HG03196 (cell line): ENCODE measurements around the gene MFAP2.
A peak's percentile ranks its signal among the peaks of the same experiment; 100 is the strongest.

Source experiments
- ATAC-seq: cut with Tn5 transposase; IDR thresholded peaks from one replicate; pipeline ENCODE4 v1.9.1; 2021; ENCODE audit not compliant: unreplicated experiment

Gene MFAP2

GRCh38 chr1:16980473-16981268 lies at the start of gene MFAP2:
TSS of gene MFAP2 (minus strand) at chr1:16980620. CDS start at chr1:16978273, 2,347 bp downstream.
- no peak for ATAC-seq

GRCh38 chr1:17030206-17030605 lies 49.8 kb upstream of the MFAP2 start:
- ATAC-seq: no peak

GRCh38 chr1:17028662-17029188 lies 48.3 kb upstream of the MFAP2 start:
- ATAC-seq: no peak

- no peak for ATAC-seq
These were observed 47.5 kb upstream of the MFAP2 start for GRCh38 chr1:17027900-17028299.

- ATAC-seq: no peak
These were observed 47.0 kb upstream of the MFAP2 start for GRCh38 chr1:17027403-17027802.

DNA sequence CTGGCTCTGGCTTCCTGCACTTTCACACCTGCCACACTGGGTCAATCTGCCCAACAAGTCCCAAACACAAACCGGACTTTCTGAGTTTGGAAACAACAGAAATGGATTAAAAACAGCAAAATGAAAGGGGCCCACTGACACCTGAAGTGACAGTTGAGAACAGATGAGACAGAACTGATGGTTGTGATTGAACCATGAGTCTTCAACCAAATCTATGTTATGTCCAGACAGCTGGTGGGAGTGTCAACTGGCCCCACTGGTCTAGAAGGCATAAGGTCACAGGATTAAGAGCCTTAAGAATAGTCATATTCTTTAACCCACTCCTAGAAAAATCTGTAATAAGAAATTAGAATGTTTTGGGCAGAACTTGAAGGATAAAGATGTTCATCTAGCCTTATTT lies 44.3 kb upstream of the MFAP2 start:
- ATAC-seq: no peak

DNA sequence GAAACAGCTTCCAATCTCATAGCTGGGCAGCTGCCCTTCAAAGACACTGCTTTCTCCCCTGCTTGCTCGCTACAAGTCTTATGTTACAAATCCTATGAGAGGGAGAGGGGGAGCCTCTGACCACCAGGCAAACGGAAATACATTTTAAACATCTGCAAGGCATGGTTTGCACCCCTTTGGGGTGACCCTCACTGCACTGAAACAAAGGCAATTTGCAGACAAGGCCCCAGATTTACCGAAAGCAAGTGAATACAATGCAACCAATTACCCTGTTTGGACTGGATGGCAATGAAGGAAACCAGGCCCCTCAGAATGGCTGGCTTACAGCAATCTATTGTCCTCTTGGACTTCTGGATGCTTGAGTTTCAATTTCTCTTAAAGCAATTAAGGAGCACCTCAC lies 43.2 kb upstream of the MFAP2 start:
- no peak for ATAC-seq

GRCh38 chr1:17023102-17023501 lies 42.7 kb upstream of the MFAP2 start:
- ATAC-seq: no peak

GRCh38 chr1:17021896-17022295 lies 41.5 kb upstream of the MFAP2 start:
- ATAC-seq: no peak

- ATAC-seq: no peak
These were observed 40.1 kb upstream of the MFAP2 start for GRCh38 chr1:17020502-17020901.

DNA sequence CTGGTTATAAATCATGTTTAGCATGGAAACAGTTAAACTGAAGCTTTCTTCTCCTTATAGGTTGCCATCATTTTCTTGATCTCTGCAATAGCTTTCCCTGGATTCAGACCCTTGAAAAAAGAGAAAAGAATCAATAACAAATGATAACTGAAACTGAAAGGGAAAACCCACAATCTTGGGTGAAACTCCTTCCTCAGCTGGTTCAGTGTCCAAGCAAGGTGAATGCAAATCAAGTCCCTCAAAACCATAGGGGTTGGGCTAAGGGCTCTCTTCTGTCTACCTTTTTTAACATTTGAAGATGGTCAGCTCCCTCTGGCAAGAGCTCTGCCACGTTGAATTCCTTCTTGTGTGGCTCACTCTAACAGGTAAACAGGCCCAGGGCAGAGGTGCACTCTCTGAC lies 38.4 kb upstream of the MFAP2 start:
- no peak for ATAC-seq

DNA sequence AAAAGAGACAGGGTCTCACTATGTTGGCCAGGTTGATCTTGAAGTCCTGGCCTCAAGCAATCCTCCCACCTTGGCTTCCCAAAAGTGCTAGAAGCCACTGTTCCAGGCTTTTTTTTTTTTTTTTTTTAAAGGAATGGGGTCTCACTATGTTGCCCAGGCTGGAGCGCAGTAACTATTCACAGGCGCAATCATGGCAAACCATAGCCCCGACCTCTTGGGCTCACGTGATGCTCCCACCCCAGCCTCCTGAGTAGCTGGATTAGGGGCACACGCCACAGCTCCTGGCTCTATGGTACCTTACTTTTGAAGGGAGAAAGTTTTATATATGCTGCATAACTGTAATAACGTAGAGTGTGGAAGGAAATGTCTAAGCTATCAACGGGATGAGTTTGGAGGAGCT lies 37.0 kb upstream of the MFAP2 start:
- ATAC-seq: no peak

- no peak for ATAC-seq
These were observed 35.9 kb upstream of the MFAP2 start for GRCh38 chr1:17016317-17016661.

DNA sequence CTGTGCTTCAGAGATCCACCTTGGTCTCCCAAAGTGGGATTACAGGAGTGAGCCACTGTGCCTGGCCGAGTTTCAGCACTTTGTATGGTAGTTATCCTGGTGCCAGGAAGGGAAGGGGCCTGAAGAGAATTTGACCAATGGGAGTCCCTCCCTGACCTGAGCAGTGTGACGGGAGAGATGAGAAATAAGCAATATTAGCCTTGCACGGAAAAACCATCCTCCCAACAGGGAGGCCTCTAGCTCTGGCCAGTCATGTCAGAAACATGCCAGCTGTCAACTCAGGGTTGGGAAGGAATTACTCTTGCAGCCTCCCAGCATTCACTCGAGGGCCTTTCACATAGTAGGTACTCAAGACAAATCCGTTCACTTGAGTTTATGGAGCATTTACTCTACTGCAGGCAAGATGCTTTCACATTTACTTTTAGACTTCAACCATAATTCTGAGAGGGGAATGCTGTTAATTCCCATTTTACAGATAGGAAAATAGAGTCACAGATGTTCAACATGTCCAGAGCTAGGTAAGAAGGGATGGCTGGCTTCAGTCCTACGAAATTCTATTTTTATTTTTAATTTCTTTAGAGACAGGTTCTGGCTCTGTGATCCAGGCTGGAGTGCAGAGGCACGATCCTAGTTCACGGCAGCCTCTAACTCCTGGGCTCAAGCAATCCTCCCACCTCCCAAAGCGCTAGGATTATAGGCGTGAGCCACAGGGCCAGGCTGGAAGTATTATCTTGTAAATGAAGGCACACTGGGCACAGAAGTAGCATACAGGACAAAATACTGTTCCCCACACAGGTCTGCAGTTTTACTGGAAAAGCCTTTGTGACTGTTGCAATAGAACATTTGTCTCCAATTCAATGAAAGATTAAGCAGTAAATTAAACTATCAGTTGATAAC lies 34.5 kb upstream of the MFAP2 start:
- ATAC-seq: no peak

DNA sequence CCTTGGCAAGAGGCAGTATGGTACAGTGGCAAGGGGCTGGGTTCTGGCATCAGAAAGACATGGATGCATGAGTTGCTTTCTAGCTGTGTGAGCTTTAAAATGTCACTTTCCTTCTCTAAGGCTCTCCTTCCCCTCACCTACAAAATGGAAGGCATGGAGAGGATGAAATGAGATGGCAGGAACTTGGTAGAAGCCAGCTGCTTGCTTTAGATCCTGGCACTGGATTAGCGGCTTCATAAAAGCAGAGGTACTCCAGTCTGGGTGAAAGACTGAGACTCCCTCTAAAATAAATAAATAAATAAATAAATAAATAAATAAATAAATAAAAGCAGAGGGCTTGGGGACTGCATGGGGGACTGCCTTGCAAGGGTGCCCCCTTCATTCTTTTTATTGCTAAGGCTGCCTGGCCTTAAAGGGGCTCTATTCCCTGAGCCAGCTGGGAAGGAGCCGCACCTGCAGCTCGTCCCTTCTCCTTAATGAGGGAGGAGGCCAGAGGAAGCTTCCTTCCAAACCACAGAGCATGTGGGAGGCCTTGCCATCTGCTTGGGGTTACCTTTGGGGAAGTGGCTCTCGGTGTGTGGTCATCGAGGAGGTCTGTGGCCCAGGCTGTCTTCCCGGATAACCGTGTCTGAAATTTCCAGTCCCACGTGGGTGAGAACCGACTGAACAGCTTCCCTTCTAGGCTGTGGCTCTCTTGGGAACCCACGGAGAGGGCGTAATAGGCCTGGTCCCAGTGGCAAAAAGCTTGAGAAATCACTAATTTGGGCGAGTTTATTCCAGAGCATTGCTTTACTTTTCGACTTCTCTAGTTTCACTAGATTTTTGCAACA lies 33.3 kb upstream of the MFAP2 start:
- ATAC-seq: no peak

DNA sequence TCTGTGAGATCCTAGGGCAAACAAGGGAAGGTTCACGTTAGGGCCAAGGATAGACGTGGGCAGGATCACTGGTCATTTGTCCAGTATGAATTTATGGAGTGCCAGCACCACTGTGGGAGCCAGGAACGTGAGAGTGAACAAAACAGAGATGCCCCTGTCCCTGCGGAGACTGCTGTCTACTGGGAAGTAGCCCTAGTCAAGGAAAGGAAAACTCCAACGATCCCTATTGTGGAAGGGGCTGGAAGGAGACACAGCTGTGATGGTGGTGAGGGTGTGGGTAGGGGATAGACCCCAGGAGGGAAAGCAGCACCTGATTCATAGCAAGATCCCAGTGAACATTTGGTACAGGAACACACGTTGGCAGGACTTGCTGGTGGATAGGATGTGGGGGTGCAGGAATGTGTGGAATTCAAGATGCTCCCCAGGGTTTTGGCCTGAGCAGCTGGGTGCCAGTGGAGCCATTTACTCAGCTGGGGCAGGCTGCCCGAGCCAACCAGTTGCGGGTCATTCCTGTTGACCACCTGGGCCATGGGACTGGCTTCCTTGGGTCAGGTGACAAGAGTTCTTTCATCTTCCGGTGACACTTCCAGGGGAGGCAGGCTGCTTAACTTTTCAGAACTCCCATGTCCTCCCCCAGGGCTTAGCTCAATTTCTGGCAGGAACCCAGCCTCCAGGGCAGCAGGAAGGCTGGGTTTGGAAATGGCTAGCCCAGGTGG lies 32.5 kb upstream of the MFAP2 start:
- no peak for ATAC-seq

DNA sequence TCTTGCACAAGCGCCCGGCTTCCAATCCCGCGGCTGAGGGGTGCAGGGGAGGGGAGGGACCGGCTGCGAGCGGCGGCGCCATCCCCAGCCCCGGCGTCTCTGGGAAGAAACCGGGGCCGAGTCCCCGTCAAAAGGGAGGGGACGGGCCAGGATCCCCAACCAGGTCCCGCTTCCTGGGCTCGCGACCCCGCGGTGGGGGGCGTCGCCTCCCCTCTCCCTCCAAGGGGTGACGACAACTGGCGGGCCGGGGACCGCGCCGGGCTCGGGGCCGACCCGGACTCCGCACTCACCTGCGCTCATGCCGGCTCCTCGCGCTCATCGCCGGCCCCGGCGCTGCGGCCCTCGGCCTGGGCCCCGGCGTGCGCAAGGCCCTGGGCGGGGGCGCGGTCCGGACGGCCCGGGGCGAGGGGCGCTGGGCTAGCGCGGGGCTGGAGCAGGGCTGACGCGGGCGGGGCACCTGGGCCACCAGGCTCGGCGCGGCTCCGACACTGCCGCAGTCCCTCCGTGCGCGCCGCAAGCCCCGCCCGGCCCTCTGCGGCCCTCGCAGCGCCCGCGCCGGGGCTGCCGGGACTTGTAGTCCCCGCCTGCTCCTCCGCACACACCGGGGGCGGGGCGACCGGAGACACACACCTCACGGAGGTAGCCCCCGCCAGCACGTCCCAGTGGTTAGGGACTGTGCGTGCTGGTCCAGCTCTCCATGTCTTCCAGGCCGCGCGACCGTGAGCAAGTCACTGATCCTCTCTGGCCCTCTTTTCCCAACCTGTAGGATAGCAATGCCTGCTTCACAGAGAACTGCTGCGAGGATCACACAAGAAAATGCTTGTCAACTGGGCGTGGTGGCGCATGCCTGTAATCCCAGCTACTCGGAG lies 31.3 kb upstream of the MFAP2 start, which contains the start of gene ATP13A2:
ATP13A2 (minus strand) TSS at position 490 of the 869 bp plus-strand sequence; CDS start at position 300, 190 bp downstream.
- peak; percentile 84 for ATAC-seq

DNA sequence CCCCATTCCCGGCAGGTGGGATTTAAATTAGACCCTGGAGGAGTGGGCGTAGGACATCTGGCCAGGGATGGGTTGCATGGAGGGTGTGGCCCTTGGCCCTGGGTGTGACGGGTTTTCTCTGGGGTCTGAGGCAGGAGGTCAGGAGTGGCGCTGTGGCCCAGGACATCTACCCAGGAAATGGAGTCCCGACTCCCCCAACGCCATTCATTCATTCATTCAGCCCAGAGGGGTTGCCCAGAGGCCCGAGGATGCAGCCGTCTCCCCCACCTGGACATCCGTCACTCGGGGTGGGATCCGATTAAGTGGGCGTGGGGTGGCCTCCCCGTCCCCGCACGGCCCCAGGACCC lies 30.6 kb upstream of the MFAP2 start:
- ATAC-seq: peak; percentile 8

- ATAC-seq: no peak
These were observed 29.3 kb upstream of the MFAP2 start for GRCh38 chr1:17009706-17010105.
